OCI-LY3 (cell line): ENCODE data around the gene XPNPEP2.

ENCODE experiments used
- CTCF ChIP-seq: fragments of 200-600, 300-600 bp; sonication (generic); IDR thresholded peaks from 2 replicates; pipeline ENCODE4 v1.5.1; 2014; ENCODE audit warnings: antibody characterized with exemption, low read length, low read depth
- EZH2phosphoT487 ChIP-seq: fragments of 200-600 bp; shearing (Covaris generic); IDR thresholded peaks from 2 replicates; pipeline ENCODE4 v1.6.1; 2018; ENCODE audit warnings: antibody characterized with exemption, mixed run types, low read depth

DNA sequence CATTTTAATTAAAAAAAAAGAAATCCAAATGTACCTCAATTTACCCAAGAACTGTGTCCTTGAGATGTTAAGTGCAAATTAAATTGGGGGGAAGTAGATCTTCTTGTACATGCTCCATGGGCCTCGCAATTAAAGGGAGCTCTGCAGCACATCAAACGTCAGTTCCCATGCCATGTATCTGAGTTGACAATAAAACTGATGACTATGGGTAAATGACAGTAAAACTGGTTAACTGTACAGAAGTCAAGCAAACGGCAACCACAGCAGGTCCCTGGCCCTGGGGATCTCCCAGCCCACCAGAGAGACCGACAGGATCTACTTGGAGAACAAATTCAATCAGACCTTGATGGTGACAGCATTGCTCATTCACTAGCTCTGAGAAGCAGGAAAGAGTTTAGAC, 32.8 kb upstream of the XPNPEP2 start:
- TF ChIP-seq CTCF (no peak), EZH2phosphoT487 (no peak)
